Thyroid gland (tissue), 4 donors: ENCODE results near the gene NGFR. TPM values are rescaled to one million over a fixed set of nuclear protein-coding genes. Genes with fewer than 3 reads are reported as not detected.

Experiments used
- DNase-seq, 2 donors: peaks; one replicate each; pipeline ENCODE4 v3.0.0-alpha.2; 2019
- H3K27ac ChIP-seq, 3 donors: fragments of 200-600 bp; sonication (generic); 1 replicate in 2 of 3; 2 replicates in 1 of 3; pipeline ENCODE4 v1.5.1; 2016 to 2019; ENCODE audit warnings: mild to moderate bottlenecking in 1 of 3, moderate library complexity in 1 of 3
- H3K27me3 ChIP-seq: fragments of 200-600 bp; sonication (generic); one replicate; pipeline ENCODE4 v1.5.1; 2019
- H3K36me3 ChIP-seq, 2 donors: fragments of 200-600 bp; sonication (generic); one replicate each; pipeline ENCODE4 v1.5.1; 2016 to 2019
- H3K4me1 ChIP-seq, 2 donors: fragments of 200-600 bp; sonication (generic); one replicate each; pipeline ENCODE4 v1.5.1; 2017 to 2019
- H3K4me3 ChIP-seq, 3 donors: fragments of 200-600 bp; sonication (generic); replicated peaks in 1 of 3; 1 replicate in 2 of 3; 2 replicates in 1 of 3; pipeline ENCODE4 v1.5.1; 2016; ENCODE audit warnings: mild to moderate bottlenecking in 1 of 3
- H3K9me3 ChIP-seq: fragments of 200-600 bp; sonication (generic); one replicate; pipeline ENCODE4 v1.5.1; 2017
- CTCF ChIP-seq, 6 experiments: fragments of 200-600 bp in 3 of 6; fragments of 450-650 bp in 3 of 6; sonication (generic) in 3 of 6; IDR thresholded peaks; one replicate each; pipeline ENCODE4 v1.5.1; 2016 to 2019; ENCODE audit warnings: antibody characterized with exemption in 6 of 6, mild to moderate bottlenecking in 2 of 6, inconsistent platforms in 1 of 6, moderate library complexity in 1 of 6
- POLR2A ChIP-seq, 2 donors: fragments of 450-650 bp; IDR thresholded peaks; one replicate each; pipeline ENCODE4 v1.6.1; 2017; ENCODE audit warnings: antibody characterized with exemption in 2 of 2, mild to moderate bottlenecking in 2 of 2, moderate library complexity in 1 of 2
- WGBS, 2 donors: methylation state at CpG; one replicate each; pipeline ENCODE4 v1.1.5; 2017; 5-methylcytosine and 5-hydroxymethylcytosine counted together
- intact Hi-C: fragments of 100-400 bp; cut with DNase I; formaldehyde crosslinking; loops from one replicate; pipeline ENCODE4 v1.15.1; 2023
- microRNA-seq: library from miRNA; unstranded; fragments of <30 nt; microRNA quantifications from one replicate; pipeline ENCODE4, GENCODE V29; 2016
- small RNA-seq: library from RNA; depleted of rRNA; stranded (forward); fragments of <200 nt; gene quantifications from one replicate; pipeline ENCODE3, GENCODE V24; 2016
- total RNA-seq, 4 donors: library from RNA; depleted of rRNA; stranded (reverse); fragments of >200 nt; gene quantifications; one replicate each; pipeline ENCODE4 v1.2.3, GENCODE V29; 2016

NGFR gene
- total RNA-seq, 4 donors from 2014 or later: 14.5 to 34.0 (median 21.1) TPM

- DNase-seq: peak; percentile 70 to 73
These were observed 60.6 kb downstream of the NGFR start for GRCh38 chr17:49555495-49556222.

GRCh38 chr17:49556223-49556943, 61.3 kb downstream of the NGFR start:
- H3K9me3 ChIP-seq: no peaks in the 10 kb centered on the region
- no peaks in the 10 kb centered on the region for H3K27me3 ChIP-seq
- intact Hi-C loops: loop anchor here (2.0 to 10.0 kb wide), 2 partner anchors 60 to 242 kb away; no protein-coding TSS in a partner anchor
- no peaks in the 10 kb centered on the region for H3K36me3 ChIP-seq
- peaks cover 17 to 21% of the 10 kb centered on the region in 2 donors for H3K4me1 ChIP-seq
- peak; percentile 76 to 77 for DNase-seq
- WGBS, 2 donors: 37 to 52% methylated on average over 4 to 11 of the region's 30 CpGs
- no peak overlapping the region for H3K4me3 ChIP-seq
- no peak overlapping the region for H3K27ac ChIP-seq
- TF ChIP-seq POLR2A (IDR thresholded peaks at IDR 0.05) (no peak), CTCF (IDR thresholded peaks at IDR 0.05) (peak; percentile 81 to 98 (median 94))

More at GRCh38 chr17:49555495-49556222, 60.6 kb downstream of the NGFR start:
- H3K4me1 ChIP-seq: peaks cover 17 to 21% of the 10 kb centered on the region in 2 donors
- H3K27ac ChIP-seq: peak overlapping the region; percentile 37 to 75 (median 52)
- WGBS, 2 donors: 60% methylated on average over 16 to 19 of the region's 19 CpGs
- no peaks in the 10 kb centered on the region for H3K27me3 ChIP-seq
- H3K4me3 ChIP-seq: no peak overlapping the region
- H3K9me3 ChIP-seq: no peaks in the 10 kb centered on the region
- intact Hi-C loops: loop anchor here (2.0 to 10.0 kb wide), 2 partner anchors 59 to 241 kb away; no protein-coding TSS in a partner anchor
- TF ChIP-seq CTCF (IDR thresholded peaks at IDR 0.05): no peak
- no peak for TF ChIP-seq POLR2A (IDR thresholded peaks at IDR 0.05)
- no peaks in the 10 kb centered on the region for H3K36me3 ChIP-seq

GRCh38 chr17:49557312-49558024, 62.4 kb downstream of the NGFR start:
- WGBS, 2 donors: 17 to 19% methylated on average over 9 of the region's 9 CpGs
- TF ChIP-seq POLR2A (IDR thresholded peaks at IDR 0.05): no peak
- peak in 3 of 6 experiments; percentile 24 to 42 (median 41) for TF ChIP-seq CTCF (IDR thresholded peaks at IDR 0.05)
- Histone ChIP-seq H3K36me3 (no peaks in the 10 kb centered on the region), H3K9me3 (no peaks in the 10 kb centered on the region), H3K4me3 (no peak overlapping the region), H3K27me3 (no peaks in the 10 kb centered on the region), H3K27ac (no peak overlapping the region), H3K4me1 (peaks cover 17 to 21% of the 10 kb centered on the region in 2 donors)
- intact Hi-C loops: loop anchor here (2.0 to 10.0 kb wide), 2 partner anchors 61 to 243 kb away; no protein-coding TSS in a partner anchor
- DNase-seq: peak in 1 of 2 donors; percentile 33

Small RNA genes lying within 50 kb of the gene (microRNA-seq; reads per million reads assigned to microRNA genes)
- not detected for gene MIR6165

Small RNA genes lying within 50 kb of the gene (small RNA-seq; reads per million reads assigned to genes)
- gene MIR6165: not detected

Other genes with a start within 250 kb of the NGFR start
- 10 to 100 TPM; 60.0 to 64.9 (median 62.1) TPM for gene ZNF652, start 133.0 kb upstream of the NGFR start, total RNA-seq
- 100 to 1,000 TPM in 2 of 4 donors, 10 to 100 TPM in 2; 77.5 to 129 (median 103) TPM for gene PHB1, start 80.4 kb upstream of the NGFR start, total RNA-seq
- gene NXPH3, start 80.6 kb downstream of the NGFR start, total RNA-seq: 1 to 10 TPM; 1.0 to 5.1 (median 1.2) TPM
- 10 to 100 TPM; 78.5 to 86.4 (median 81.6) TPM for gene SPOP, start 182.8 kb downstream of the NGFR start, total RNA-seq
- gene SLC35B1, start 212.7 kb downstream of the NGFR start, total RNA-seq: 100 to 1,000 TPM in 2 of 4 donors, 10 to 100 TPM in 2; 77.5 to 171 (median 94.7) TPM